Lung (tissue), 12 donors: ENCODE measurements around the gene NDST3. TPM values are rescaled to one million over a fixed set of nuclear protein-coding genes. Genes with fewer than 3 reads are reported as not detected.

Experiments used
- ATAC-seq: fragments of 200-7000 bp; cut with Tn5 transposase; one replicate; pipeline ENCODE4 v1.9.1; 2020; ENCODE audit warnings: moderate number of reproducible peaks; ENCODE audit not compliant: insufficient read depth, low FRiP score
- DNase-seq, 3 donors: peaks; one replicate each; pipeline ENCODE4 v3.0.0-alpha.2; 2013 to 2017
- H3K27ac ChIP-seq, 2 donors: one replicate each; pipeline ENCODE4 v1.5.1; 2013; ENCODE audit warnings: mild to moderate bottlenecking in 2 of 2, moderate library complexity in 2 of 2, control low read depth in 1 of 2, inconsistent platforms in 1 of 2, low read depth in 1 of 2, low read length in 1 of 2
- H3K27me3 ChIP-seq, 3 donors: one replicate each; pipeline ENCODE4 v1.5.1; 2013; ENCODE audit warnings: low read length in 2 of 3; ENCODE audit not compliant: control insufficient read depth in 3 of 3, insufficient read depth in 3 of 3
- H3K36me3 ChIP-seq, 4 donors: one replicate each; pipeline ENCODE4 v1.5.1; 2013; ENCODE audit warnings: low read length in 4 of 4, mild to moderate bottlenecking in 1 of 4, moderate library complexity in 1 of 4; ENCODE audit not compliant: control insufficient read depth in 4 of 4, insufficient read depth in 4 of 4
- H3K4me1 ChIP-seq, 5 donors: one replicate each; pipeline ENCODE4 v1.5.1; 2013; ENCODE audit warnings: low read length in 5 of 5, mild to moderate bottlenecking in 2 of 5, moderate library complexity in 1 of 5; ENCODE audit not compliant: control insufficient read depth in 5 of 5, insufficient read depth in 5 of 5
- H3K4me3 ChIP-seq: one replicate; pipeline ENCODE4 v1.5.1; 2013; ENCODE audit warnings: mild to moderate bottlenecking, control low read depth, moderate library complexity
- H3K9ac ChIP-seq, 2 donors: one replicate each; pipeline ENCODE4 v1.5.1; 2013; ENCODE audit warnings: low read length in 2 of 2, control low read depth in 1 of 2; ENCODE audit not compliant: insufficient read depth in 1 of 2
- H3K9me3 ChIP-seq, 4 donors: one replicate each; pipeline ENCODE4 v1.5.1; 2013; ENCODE audit warnings: low read length in 3 of 4, mild to moderate bottlenecking in 1 of 4, moderate library complexity in 1 of 4; ENCODE audit not compliant: control insufficient read depth in 4 of 4, insufficient read depth in 3 of 4
- CTCF ChIP-seq: IDR thresholded peaks from 2 replicates; pipeline ENCODE4 v1.5.1; 2012; ENCODE audit warnings: mild to moderate bottlenecking; ENCODE audit errors: control extremely low read depth, extremely low read depth
- WGBS, 2 donors: extraction: QIAGEN DNeasy Blood & Tissue Kit; methylation state at CpG; one replicate each; pipeline ENCODE4 v1.1.7; 2013; 5-methylcytosine and 5-hydroxymethylcytosine counted together
- polyA plus RNA-seq, 2 donors: library from polyadenylated mRNA; stranded (reverse); fragments of 200-250 nt; gene quantifications; one replicate each; pipeline ENCODE4 v1.2.1, GENCODE V29; 2013
- total RNA-seq, 2 donors: library from RNA; depleted of rRNA in 1 of 2; stranded (reverse); fragments of >200 nt in 1 of 2; gene quantifications; one replicate each; pipeline ENCODE4 v1.2.1, GENCODE V29; 2014 to 2021
- donor health status: control.
- donor health status: control.
- donor health status: Bipolar disorder and iron deficiency.
- donor health status: healthy.
- donor health status: DM: yes; HTN: yes; CAD: no.

Gene NDST3
- total and polyA plus RNA-seq, 4 donors: 0.02 to 0.74 (median 0.02) TPM; not detected in 1

- DNase-seq: no peak
- WGBS, 2 donors: 90 to 96% methylated on average over 2 of the region's 2 CpGs
Measured at GRCh38 chr4:118058955-118059354, 24.7 kb downstream of the NDST3 start.

GRCh38 chr4:118059397-118059796 lies 25.1 kb downstream of the NDST3 start:
- H3K9ac ChIP-seq: no peak overlapping the region
- H3K27me3 ChIP-seq: no peaks in the 10 kb centered on the region
- no peak for TF ChIP-seq CTCF
- 81 to 83% methylated on average over 2 of the region's 2 CpGs for WGBS, 2 donors
- ATAC-seq (no peak), DNase-seq (no peak)
- H3K4me3 ChIP-seq: no peak overlapping the region
- H3K36me3 ChIP-seq: no peaks in the 10 kb centered on the region
- no peaks in the 10 kb centered on the region for H3K9me3 ChIP-seq
- no peaks in the 10 kb centered on the region for H3K4me1 ChIP-seq
- H3K27ac ChIP-seq: no peak overlapping the region

More at GRCh38 chr4:118058955-118059354, 24.7 kb downstream of the NDST3 start:
- Histone ChIP-seq H3K9me3 (no peaks in the 10 kb centered on the region), H3K4me1 (no peaks in the 10 kb centered on the region), H3K9ac (no peak overlapping the region), H3K36me3 (no peaks in the 10 kb centered on the region), H3K27ac (no peak overlapping the region), H3K4me3 (no peak overlapping the region), H3K27me3 (no peaks in the 10 kb centered on the region)
- no peak for TF ChIP-seq CTCF
- ATAC-seq: no peak

- Histone ChIP-seq H3K9me3 (peaks cover 0 to 4% (median 1%) of the 10 kb centered on the region in 4 donors), H3K36me3 (no peaks in the 10 kb centered on the region), H3K9ac (no peak overlapping the region), H3K27me3 (no peaks in the 10 kb centered on the region), H3K4me1 (no peaks in the 10 kb centered on the region), H3K4me3 (no peak overlapping the region), H3K27ac (no peak overlapping the region)
- DNase-seq (peak in 1 of 3 donors; percentile 3), ATAC-seq (peak; percentile 53)
- WGBS, 2 donors: 58 to 75% methylated on average over 8 of the region's 8 CpGs
- TF ChIP-seq CTCF: no peak
Measured at GRCh38 chr4:118076958-118077766, 42.9 kb downstream of the NDST3 start.

- H3K36me3 ChIP-seq: no peaks in the 10 kb centered on the region
- peaks cover 0 to 4% (median 1%) of the 10 kb centered on the region in 4 donors for H3K9me3 ChIP-seq
- DNase-seq (no peak), ATAC-seq (no peak)
- H3K27ac ChIP-seq: no peak overlapping the region
- 83 to 87% methylated on average over 3 of the region's 3 CpGs for WGBS, 2 donors
- no peak for TF ChIP-seq CTCF
- no peak overlapping the region for H3K9ac ChIP-seq
- no peaks in the 10 kb centered on the region for H3K4me1 ChIP-seq
- no peaks in the 10 kb centered on the region for H3K27me3 ChIP-seq
- H3K4me3 ChIP-seq: no peak overlapping the region
Measured at GRCh38 chr4:118077767-118078105, 43.5 kb downstream of the NDST3 start.
